Measurements from ENCODE around the gene TNK2. TPM values are rescaled to one million over a fixed set of nuclear protein-coding genes. Genes with fewer than 3 reads are reported as not detected.

The TNK2 gene
- total RNA-seq, 1 donor from 2014 or later, result 132 TPM

DNA sequence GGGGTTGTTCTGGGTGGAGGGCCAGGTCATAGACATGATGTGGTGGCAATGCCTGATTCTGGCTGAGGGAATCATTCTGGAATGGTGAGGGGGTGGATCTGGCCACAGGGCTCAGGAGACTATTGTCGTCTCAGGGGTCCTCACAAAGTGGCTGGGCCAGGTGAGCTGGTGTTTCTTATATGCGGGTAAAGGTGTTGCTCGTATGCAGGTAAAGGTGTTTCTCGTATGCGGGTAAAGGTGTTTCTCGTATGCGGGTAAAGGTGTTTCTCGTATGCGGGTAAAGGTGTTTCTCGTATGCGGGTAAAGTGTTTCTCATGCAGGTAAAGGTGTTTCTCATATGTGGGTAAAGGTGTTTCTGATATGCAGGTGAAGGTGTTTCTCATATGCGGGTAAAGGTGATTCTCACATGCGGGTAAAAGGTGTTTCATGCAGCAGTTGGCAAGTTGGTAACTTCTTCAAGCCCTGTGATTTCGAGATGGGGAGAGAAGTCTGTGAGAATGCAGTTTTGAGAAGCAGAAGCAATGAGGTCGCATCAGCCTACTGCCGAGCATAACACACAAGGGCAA is 86.1 kb downstream of the TNK2 start:
- H3K4me3 Mint-ChIP-seq, result no peak overlapping the region
- no peak for DNase-seq
- no peaks in the 10 kb centered on the region for H3K36me3 Mint-ChIP-seq (ENCODE audit: low read depth)
- H3K4me1 Mint-ChIP-seq, result no peaks in the 10 kb centered on the region
- no peak for ATAC-seq (ENCODE audit: low read depth)
- H3K9me3 Mint-ChIP-seq, result no peaks in the 10 kb centered on the region
- peaks cover 18% of the 10 kb centered on the region for H3K27me3 Mint-ChIP-seq
- ChIA-PET CTCF (no interaction called here), POLR2A (no interaction called here)
- TF ChIP-seq, protein P1, sequence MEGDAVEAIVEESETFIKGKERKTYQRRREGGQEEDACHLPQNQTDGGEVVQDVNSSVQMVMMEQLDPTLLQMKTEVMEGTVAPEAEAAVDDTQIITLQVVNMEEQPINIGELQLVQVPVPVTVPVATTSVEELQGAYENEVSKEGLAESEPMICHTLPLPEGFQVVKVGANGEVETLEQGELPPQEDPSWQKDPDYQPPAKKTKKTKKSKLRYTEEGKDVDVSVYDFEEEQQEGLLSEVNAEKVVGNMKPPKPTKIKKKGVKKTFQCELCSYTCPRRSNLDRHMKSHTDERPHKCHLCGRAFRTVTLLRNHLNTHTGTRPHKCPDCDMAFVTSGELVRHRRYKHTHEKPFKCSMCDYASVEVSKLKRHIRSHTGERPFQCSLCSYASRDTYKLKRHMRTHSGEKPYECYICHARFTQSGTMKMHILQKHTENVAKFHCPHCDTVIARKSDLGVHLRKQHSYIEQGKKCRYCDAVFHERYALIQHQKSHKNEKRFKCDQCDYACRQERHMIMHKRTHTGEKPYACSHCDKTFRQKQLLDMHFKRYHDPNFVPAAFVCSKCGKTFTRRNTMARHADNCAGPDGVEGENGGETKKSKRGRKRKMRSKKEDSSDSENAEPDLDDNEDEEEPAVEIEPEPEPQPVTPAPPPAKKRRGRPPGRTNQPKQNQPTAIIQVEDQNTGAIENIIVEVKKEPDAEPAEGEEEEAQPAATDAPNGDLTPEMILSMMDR (IDR thresholded peaks at IDR 0.05), result no peak
- intact Hi-C loops (cut with micrococcal nuclease), result no loop called here
- H3K27ac Mint-ChIP-seq, result no peak overlapping the region

DNA sequence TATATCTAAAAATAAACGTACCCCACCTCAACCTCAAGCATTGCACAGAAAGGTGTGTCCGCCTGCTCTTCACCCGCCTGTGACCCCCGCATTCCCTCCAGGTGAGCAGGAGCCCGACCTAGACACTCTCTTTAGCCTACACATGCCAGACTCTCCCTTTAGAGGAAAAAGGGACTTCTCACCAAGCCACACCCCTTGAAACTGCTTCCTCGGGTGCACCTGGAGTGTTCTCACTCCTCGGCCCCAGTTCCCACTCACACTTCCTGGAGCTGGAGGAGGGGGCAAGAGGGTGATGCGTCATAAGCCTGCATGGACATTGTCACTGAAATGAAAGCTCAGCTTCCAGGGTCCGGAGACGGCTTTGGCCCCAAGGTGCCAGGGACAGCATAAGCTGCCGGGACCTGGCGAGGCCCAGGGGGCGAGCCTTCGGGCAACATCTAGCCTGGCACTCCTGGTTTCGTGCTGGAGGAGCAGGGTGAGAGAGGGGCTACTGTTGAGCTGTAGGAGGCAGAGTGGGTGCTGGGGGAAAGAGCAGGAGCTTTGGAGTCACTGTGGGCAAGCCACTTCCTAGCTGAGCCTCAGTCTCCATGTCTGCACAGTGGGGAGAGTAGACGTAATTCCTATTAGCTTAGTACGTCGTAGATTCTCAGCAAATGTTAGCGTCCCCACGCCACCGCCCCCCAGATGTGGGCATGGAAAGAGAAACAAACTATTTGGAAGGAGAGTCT is 86.8 kb downstream of the TNK2 start:
- CTCF ChIA-PET, result no interaction called here

DNA sequence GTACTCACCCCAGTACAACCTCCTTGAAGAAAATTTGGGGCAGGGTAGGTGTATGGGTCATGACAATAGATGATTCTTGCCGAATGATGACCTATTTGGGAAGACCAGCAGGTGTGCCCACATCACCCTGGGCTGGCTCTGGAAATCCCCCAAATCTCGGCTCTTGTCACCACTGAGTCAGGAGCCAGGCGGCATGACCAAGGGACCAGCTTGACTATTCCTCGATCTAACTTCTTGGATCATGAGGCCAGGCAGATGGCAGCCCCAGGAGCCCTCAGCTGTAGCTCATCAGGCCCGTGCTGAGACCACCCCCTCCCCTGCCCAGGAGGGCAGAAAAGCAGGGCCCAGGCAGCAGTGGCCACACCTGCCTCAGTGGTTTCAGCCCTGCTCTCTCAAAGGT is 87.5 kb downstream of the TNK2 start:
- DNase-seq, result no peak
- Mint-ChIP-seq H3K4me3 (no peak overlapping the region), H3K4me1 (no peaks in the 10 kb centered on the region), H3K36me3 (ENCODE audit: low read depth) (no peaks in the 10 kb centered on the region), H3K9me3 (no peaks in the 10 kb centered on the region), H3K27ac (no peak overlapping the region), H3K27me3 (peaks cover 17% of the 10 kb centered on the region)
- no peak for ATAC-seq (ENCODE audit: low read depth)
- POLR2A ChIA-PET, result no interaction called here
- intact Hi-C loops (cut with micrococcal nuclease), result no loop called here
- TF ChIP-seq, protein P1 (IDR thresholded peaks at IDR 0.05), result no peak
- CTCF ChIA-PET, result no interaction called here

More for the DNA sequence above, 86.8 kb downstream of the TNK2 start:
- intact Hi-C loops (cut with micrococcal nuclease), result no loop called here
- H3K9me3 Mint-ChIP-seq, result no peaks in the 10 kb centered on the region
- TF ChIP-seq, protein P1 (IDR thresholded peaks at IDR 0.05), result no peak
- H3K27ac Mint-ChIP-seq, result no peak overlapping the region
- ATAC-seq (ENCODE audit: low read depth), result no peak
- DNase-seq, result no peak
- peaks cover 17% of the 10 kb centered on the region for H3K27me3 Mint-ChIP-seq
- H3K36me3 Mint-ChIP-seq (ENCODE audit: low read depth), result no peaks in the 10 kb centered on the region
- H3K4me3 Mint-ChIP-seq, result no peak overlapping the region
- POLR2A ChIA-PET, result no interaction called here
- no peaks in the 10 kb centered on the region for H3K4me1 Mint-ChIP-seq

DNA sequence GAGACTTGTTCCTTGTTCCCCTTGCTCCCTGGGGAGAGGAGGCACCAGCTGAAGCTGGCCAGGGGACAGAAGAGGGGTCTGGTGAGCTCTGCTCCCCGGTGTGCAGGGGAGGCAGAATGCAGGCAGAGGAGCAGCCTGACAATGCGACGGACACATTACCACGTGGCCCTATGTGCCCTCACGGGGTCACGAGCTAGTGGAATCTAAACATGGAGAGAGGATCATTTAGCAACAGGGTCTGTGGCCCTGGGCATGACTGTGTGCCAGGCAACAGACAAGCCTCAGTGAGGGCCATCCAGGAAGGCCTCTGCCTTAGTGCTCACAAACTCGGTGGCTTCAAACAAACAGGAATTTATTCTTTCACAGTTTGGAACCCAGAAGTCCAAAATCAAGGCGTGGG is 88.2 kb downstream of the TNK2 start:
- DNase-seq, result no peak
- intact Hi-C loops (cut with micrococcal nuclease), result no loop called here
- H3K9me3 Mint-ChIP-seq, result no peaks in the 10 kb centered on the region
- POLR2A ChIA-PET, result no interaction called here
- no peak overlapping the region for H3K4me3 Mint-ChIP-seq
- H3K4me1 Mint-ChIP-seq, result no peaks in the 10 kb centered on the region
- TF ChIP-seq, protein P1 (IDR thresholded peaks at IDR 0.05), result no peak
- peaks cover 17% of the 10 kb centered on the region for H3K27me3 Mint-ChIP-seq
- H3K27ac Mint-ChIP-seq, result no peak overlapping the region
- ATAC-seq (ENCODE audit: low read depth), result no peak
- no peaks in the 10 kb centered on the region for H3K36me3 Mint-ChIP-seq (ENCODE audit: low read depth)
- CTCF ChIA-PET, result no interaction called here

DNA sequence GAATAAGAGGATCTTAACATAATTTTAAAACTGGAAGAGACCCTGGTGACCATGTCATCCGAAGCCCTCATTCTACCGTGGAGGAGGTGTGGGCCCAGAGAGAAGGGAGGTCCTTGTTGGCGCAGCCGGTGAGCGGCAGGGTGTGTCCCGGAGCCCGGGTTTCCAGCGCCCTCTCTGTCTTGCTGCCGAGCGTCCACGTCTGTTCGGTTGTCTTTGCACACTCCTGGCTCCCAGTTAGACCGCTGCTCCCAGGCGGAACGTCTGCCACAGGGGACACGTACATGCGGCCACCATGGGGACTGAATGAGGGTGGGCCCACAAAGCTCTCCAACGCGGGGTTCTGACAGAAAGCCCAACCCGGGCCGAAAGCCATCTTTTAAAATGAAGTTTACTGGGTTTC is 90.0 kb downstream of the TNK2 start:
- DNase-seq (no peak), ATAC-seq (ENCODE audit: low read depth) (no peak)
- TF ChIP-seq, protein P1 (IDR thresholded peaks at IDR 0.05), result no peak
- intact Hi-C loops (cut with micrococcal nuclease), result no loop called here
- H3K27me3 Mint-ChIP-seq, result peaks cover 15% of the 10 kb centered on the region
- no peaks in the 10 kb centered on the region for H3K4me1 Mint-ChIP-seq
- ChIA-PET CTCF (no interaction called here), POLR2A (no interaction called here)
- no peaks in the 10 kb centered on the region for H3K36me3 Mint-ChIP-seq (ENCODE audit: low read depth)
- no peak overlapping the region for H3K4me3 Mint-ChIP-seq
- H3K9me3 Mint-ChIP-seq, result no peaks in the 10 kb centered on the region
- no peak overlapping the region for H3K27ac Mint-ChIP-seq
